Osteocyte (in vitro differentiated cells): Measurements from ENCODE around the gene EPS15. TPM values are rescaled to one million over a fixed set of nuclear protein-coding genes. Genes with fewer than 3 reads are reported as not detected.

ENCODE experiments used
- DNase-seq: peaks from one replicate; pipeline ENCODE4 v3.0.0; 2021; ENCODE audit warnings: mixed read lengths; ENCODE audit not compliant: unreplicated experiment; ENCODE audit errors: extremely low spot score
- H3K27ac Mint-ChIP-seq: one replicate; pipeline ENCODE4 v1.8.0; 2021; ENCODE audit warnings: mild to moderate bottlenecking, mixed read lengths; ENCODE audit not compliant: unreplicated experiment
- H3K27me3 Mint-ChIP-seq: one replicate; pipeline ENCODE4 v1.8.0; 2021; ENCODE audit warnings: mixed read lengths; ENCODE audit not compliant: unreplicated experiment
- H3K36me3 Mint-ChIP-seq: one replicate; pipeline ENCODE4 v1.8.0; 2021; ENCODE audit warnings: mixed read lengths; ENCODE audit not compliant: unreplicated experiment
- H3K4me1 Mint-ChIP-seq: one replicate; pipeline ENCODE4 v1.8.0; 2021; ENCODE audit warnings: mixed read lengths; ENCODE audit not compliant: unreplicated experiment
- H3K4me3 Mint-ChIP-seq: one replicate; pipeline ENCODE4 v1.8.0; 2021; ENCODE audit warnings: mild to moderate bottlenecking, moderate library complexity, mixed read lengths; ENCODE audit not compliant: unreplicated experiment
- H3K9me3 Mint-ChIP-seq: one replicate; pipeline ENCODE4 v1.8.0; 2021; ENCODE audit warnings: mixed read lengths; ENCODE audit not compliant: unreplicated experiment
- total RNA-seq: library from RNA; stranded (reverse); gene quantifications from 2 replicates; pipeline ENCODE4 v1.2.1, GENCODE V29; 2021
- TF ChIP-seq, protein P1 (sequence below): fragments of 200-600 bp; sonication (generic); IDR thresholded peaks from 2 replicates; pipeline ENCODE4 v1.5.0; 2021; ENCODE audit warnings: antibody characterized with exemption, mild to moderate bottlenecking, moderate library complexity

EPS15 gene
- total RNA-seq, 1 donor from 2014 or later: 62.4 TPM

DNA sequence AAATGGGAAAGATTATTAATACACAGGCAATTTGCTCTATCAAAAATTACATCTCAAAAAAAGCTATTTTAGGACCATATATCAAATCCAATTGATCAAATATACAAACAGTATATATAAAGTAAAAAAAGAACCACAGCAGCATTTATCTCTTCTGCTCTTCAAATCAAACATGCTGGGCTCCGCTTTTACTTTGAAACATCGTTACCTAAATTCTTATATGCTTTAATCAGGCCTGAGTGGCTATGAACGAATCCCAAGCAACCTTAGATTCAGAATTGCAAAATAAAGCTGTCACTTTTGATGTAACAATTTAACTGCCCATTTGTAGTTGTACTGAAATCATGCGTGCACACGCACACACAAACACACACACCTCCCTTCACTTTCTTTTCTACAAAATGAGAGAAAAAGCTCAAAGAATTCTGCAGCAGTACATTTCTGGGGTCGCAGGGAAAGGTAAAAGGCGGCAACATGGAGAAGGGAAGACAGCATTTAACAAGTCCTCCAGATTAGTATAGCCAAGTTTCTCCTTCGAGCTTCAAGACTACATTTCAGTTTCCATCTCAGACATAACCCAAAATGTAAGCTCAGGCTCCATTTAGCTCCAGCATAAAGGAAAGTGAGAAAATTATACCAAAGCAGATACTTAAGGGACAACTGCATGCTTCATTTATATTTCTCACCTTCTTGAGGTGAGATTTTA is 96.5 kb downstream of the EPS15 start:
- Mint-ChIP-seq H3K9me3 (no peaks in the 10 kb centered on the region), H3K27me3 (no peaks in the 10 kb centered on the region), H3K4me1 (peaks cover 47% of the 10 kb centered on the region), H3K4me3 (no peak overlapping the region), H3K27ac (peak overlapping the region; percentile 75), H3K36me3 (peaks cover 25% of the 10 kb centered on the region)
- no peak for DNase-seq
- TF ChIP-seq, protein P1, sequence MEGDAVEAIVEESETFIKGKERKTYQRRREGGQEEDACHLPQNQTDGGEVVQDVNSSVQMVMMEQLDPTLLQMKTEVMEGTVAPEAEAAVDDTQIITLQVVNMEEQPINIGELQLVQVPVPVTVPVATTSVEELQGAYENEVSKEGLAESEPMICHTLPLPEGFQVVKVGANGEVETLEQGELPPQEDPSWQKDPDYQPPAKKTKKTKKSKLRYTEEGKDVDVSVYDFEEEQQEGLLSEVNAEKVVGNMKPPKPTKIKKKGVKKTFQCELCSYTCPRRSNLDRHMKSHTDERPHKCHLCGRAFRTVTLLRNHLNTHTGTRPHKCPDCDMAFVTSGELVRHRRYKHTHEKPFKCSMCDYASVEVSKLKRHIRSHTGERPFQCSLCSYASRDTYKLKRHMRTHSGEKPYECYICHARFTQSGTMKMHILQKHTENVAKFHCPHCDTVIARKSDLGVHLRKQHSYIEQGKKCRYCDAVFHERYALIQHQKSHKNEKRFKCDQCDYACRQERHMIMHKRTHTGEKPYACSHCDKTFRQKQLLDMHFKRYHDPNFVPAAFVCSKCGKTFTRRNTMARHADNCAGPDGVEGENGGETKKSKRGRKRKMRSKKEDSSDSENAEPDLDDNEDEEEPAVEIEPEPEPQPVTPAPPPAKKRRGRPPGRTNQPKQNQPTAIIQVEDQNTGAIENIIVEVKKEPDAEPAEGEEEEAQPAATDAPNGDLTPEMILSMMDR: no peak

DNA sequence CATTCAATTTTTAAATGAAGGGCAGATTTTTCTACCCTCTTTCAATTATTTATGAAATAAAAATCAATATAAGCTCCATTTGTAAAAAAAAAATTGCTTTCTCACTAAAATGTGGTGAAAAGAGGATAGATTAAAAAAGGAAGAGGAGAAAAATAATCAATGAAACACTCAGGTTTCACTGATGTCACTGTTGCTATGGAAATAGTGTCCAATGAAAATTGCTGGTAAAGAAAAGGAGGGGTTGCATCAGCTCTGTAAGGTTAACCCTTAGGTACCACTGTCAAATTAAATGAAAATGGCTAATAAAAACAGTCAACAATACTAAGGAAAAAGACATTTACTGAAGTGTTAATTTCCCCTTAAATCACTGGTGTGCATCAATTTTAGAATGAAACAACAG is 97.1 kb downstream of the EPS15 start:
- H3K36me3 Mint-ChIP-seq: peaks cover 19% of the 10 kb centered on the region
- no peak for DNase-seq
- H3K27me3 Mint-ChIP-seq: no peaks in the 10 kb centered on the region
- H3K27ac Mint-ChIP-seq: peak overlapping the region; percentile 75
- TF ChIP-seq, protein P1: no peak
- H3K9me3 Mint-ChIP-seq: no peaks in the 10 kb centered on the region
- peak overlapping the region; percentile 70 for H3K4me3 Mint-ChIP-seq
- peaks cover 52% of the 10 kb centered on the region for H3K4me1 Mint-ChIP-seq

DNA sequence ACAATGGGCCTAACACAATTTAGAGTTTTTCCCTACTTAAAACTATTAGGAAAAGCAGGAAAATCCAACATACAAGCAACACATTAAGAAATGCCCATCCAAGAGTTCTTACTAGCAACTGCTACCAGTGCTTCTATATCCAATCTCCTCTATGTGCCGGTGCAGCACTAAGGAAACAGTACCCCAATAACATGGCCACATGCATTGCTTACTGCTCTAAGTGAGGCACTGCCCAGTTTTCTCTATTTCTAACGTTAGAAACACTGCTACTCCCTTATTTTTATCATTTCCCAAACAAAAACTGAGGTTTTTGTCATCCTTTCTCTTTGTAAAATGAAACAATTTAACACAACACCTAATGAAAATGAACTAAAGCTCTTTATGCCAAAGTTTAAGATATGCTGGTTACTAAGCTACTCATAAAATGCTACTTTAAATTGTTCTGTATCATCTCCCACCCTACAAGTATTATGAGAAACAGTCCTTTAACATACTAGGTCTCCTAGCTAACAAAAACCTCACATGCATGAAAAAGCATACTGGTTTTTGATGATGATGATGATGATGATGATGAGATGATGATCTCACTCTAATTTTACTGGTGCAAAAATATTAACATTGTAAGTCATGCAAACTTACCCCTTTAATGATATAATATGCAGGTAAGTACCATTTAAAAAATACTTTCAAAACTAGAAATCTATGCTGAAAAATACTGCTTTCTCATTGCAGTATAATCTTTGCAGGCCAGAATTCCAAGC is 98.0 kb downstream of the EPS15 start:
- TF ChIP-seq, protein P1: no peak
- H3K27ac Mint-ChIP-seq: peak overlapping the region; percentile 40
- peak overlapping the region; percentile 55 for H3K4me3 Mint-ChIP-seq

DNA sequence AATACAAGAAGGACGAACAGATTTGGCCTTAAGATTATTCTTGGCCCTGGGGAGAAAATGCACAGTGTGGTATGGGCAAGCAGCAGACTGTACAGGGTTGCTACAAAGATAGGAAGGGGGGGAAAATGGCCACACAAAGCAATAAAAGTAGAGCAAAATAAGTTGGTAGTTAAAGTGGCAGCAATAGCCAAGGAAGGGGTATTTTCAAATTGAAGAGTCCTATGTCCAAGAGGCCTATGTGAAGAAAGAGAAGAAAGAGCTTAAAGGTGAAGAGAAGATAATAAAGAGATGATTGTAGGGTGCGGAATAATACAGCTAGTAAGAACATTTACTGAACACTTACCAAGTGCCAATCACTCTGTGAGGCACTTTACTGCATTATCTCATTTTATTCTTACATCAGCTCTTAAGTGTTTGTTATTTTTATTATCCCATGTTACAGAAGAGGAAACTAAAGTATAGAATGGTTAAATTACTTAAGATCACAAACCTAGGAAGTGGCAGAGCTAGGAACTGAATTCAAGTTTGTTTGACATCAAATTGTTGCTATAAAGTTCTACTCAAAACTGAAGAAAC is 100.6 kb downstream of the EPS15 start:
- TF ChIP-seq, protein P1: no peak
- Mint-ChIP-seq H3K4me3 (no peak overlapping the region), H3K27ac (peak overlapping the region; percentile 78), H3K27me3 (no peaks in the 10 kb centered on the region), H3K9me3 (no peaks in the 10 kb centered on the region), H3K36me3 (peaks cover 21% of the 10 kb centered on the region), H3K4me1 (peaks cover 53% of the 10 kb centered on the region)
- no peak for DNase-seq

More for the DNA sequence above, 98.0 kb downstream of the EPS15 start:
- Mint-ChIP-seq H3K27me3 (no peaks in the 10 kb centered on the region), H3K4me1 (peaks cover 55% of the 10 kb centered on the region), H3K9me3 (no peaks in the 10 kb centered on the region), H3K36me3 (peaks cover 20% of the 10 kb centered on the region)
- DNase-seq: no peak
